Choroid plexus epithelial cell (primary cell): ENCODE results near the gene CLIC1.

ENCODE experiments used
- DNase-seq: peaks from one replicate; pipeline ENCODE4 v3.0.0-alpha.2; 2010; ENCODE audit warnings: low read depth
- H3K4me3 ChIP-seq: 2 replicates; pipeline ENCODE4 v1.5.1; 2011; ENCODE audit warnings: low read depth, mild to moderate bottlenecking, control low read depth, low read length, moderate library complexity
- CTCF ChIP-seq: conservative IDR thresholded peaks from 2 replicates; pipeline ENCODE4 v1.5.1; 2011; ENCODE audit warnings: low read depth, mild to moderate bottlenecking, control low read depth, inconsistent platforms, low read length, moderate library complexity

CLIC1 gene

DNA sequence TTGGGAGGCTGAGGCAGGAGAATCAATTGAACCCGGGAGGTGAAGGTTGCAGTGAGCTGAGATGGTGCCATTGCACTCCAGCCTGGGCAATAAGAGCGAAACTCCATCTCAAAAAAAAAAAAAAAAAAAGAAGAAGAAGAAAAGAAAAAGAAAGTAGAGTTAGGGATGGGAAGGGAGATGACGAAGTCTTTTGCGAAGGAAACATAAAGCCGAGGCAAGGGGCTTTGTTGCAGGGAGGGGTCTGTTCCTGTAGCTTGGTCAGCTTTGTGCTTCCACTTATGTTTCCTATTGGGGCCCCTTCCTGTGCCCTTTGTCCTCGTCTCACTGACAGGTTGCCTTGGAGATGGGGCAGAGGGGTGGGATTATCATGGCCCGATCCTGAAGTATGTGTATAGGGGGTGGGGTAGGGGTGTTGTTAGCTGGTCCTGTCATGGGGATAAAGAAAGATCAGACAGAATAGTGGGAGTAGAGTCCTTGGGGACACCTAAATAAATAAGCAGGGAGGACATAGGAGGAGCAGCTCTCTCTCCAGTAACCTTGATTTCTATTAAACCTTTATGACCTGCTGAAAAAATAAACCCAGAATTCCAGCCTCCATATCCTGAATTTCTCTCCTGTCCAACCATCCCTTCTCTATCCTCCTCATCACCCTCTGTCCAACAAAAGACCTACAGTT is 1.1 kb upstream of the CLIC1 start:
- H3K4me3 ChIP-seq: peak overlapping the region; percentile 18
- DNase-seq: peak; percentile 53

DNA sequence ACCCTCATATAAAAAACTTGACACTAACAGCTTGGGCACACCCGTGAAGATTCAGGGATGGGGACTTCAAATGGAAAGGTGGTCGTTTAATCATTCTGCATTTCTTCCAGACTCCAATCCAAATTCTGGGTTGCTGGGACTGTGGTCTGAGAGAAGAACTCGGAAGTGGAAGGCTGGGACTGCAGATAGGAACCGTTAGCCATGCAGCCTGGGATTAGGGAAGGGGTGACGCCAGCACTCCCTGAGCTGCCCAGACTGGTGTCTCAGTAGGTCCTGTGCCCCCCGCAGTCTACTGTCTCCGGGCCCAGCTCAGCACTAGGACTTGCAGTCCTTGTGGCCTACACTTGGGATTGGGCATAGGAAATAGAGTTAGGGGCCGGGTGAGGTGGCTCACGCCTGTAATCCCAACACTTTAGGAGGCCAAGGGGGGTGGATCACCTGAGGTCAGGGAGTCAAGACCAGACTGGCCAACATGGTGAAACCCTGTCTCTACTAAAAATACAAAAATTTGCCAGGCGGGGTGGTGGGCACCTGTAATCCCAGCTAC is 511 bp upstream of the CLIC1 start:
- peak overlapping the region; percentile 91 for H3K4me3 ChIP-seq
- DNase-seq: no peak
- no peak for TF ChIP-seq CTCF

More for the DNA sequence above, 1.1 kb upstream of the CLIC1 start:
- TF ChIP-seq CTCF: no peak

DNA sequence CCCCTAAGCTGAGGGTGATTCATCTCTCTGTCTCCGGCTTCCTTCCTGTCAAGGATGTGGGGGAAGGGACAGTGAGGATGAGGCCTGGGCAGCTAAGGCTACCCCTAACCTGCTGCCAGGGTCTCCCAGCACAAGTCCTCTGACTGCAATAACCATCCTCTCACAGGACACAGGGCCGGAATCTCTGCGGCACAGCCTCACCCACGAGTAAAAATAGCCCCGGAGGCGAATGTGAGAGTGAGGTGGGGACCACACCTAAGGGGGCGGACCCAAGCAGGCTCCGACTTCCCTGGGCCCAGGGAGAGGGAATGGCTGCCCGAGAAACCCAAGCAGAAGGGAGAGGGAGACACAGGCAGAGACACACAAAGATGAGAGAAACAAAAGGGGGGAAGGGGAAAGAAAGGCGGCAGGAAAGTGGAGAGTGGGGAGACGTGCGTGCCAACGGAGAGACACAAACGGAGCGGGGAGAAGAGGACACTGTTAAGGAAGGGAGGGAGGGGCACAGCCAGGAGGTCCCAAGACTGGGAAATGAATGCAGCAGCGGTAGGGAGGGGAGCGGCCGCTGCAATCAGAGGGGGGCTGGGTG is 1.4 kb downstream of the CLIC1 start:
- peak overlapping the region; percentile 91 for H3K4me3 ChIP-seq
- TF ChIP-seq CTCF: no peak
- DNase-seq: peak; percentile 61

DNA sequence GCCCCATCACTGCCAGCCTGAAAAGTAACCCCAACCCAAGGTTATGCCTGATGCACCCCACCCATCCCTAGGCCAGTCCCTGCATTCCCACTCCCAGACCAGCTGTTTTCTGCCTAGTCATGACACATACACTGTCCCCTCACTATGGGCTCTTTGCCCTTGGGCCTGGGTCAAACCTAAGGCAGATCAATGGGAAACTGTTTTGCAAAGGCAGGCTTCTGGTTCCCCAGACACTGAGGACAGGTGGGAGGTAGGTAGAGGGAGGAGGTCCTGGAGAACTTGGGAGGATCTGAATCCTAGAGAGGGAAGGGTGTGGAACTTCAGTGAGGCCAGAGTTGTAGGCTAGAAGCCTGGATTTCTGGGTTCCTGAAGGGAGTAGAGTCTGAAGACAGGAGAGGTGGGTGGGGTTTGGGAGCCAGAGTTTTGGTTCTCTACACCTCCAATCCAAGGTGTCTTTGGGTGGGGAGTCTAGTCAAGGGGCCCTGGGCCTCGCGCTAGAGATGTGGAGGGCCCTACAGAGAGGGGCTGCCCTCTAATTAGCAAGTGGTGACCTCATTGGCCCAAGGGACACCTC is 2.0 kb downstream of the CLIC1 start:
- no peak for TF ChIP-seq CTCF
- DNase-seq: no peak

DNA sequence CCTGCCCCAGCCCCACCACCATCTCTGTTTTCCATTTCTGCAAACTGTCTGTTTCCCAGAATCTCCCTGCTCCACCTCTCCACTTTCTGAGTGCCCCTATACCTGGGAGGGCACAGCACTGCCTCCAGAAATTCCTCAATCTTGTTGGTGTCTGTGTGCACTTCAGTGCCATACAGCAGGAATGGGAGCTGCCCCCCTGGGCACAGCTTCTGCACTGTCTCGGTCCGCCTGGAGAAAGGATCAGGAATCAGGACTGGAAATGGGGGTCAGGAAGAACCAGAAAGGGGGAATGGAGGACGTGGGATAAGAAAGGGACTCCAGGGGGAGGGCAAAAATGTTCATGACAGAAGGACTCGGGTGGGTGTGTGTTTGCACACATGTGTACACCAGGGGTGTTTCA is 2.6 kb downstream of the CLIC1 start:
- DNase-seq: no peak
- peak overlapping the region; percentile 91 for H3K4me3 ChIP-seq

More for the DNA sequence above, 2.0 kb downstream of the CLIC1 start:
- peak overlapping the region; percentile 91 for H3K4me3 ChIP-seq

DNA sequence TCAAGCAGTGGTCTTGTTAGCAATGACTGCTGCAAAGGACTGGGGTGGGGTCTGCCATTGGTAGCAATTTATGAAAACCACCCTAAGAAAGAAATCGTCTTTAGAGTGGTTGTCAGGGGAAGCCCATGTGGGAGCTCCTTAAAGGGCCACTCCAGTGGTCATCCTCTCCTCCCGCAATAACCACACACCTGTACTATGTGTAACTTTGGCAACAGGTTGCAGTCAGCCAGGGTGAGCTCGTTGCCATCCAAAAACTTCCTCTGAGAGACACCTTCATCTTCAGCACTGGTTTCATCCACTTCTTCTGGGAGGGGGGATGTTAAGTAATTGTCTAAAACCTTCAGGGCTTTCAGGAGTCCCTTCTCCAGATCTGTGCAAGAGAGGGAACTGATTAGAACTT is 4.3 kb downstream of the CLIC1 start:
- DNase-seq: no peak
- H3K4me3 ChIP-seq: no peak overlapping the region
- TF ChIP-seq CTCF: no peak

More for the DNA sequence above, 2.6 kb downstream of the CLIC1 start:
- no peak for TF ChIP-seq CTCF
